Activated CD8-positive, alpha-beta memory T cell treated with anti-CD3 and anti-CD28 coated beads, Interleukin-2, amount 50 U/mL, for 4 hours (primary cell): ENCODE measurements around the gene CDH22.

ENCODE experiments used
- DNase-seq: peaks from one replicate; pipeline ENCODE4 v3.0.0-alpha.2; 2020

The CDH22 gene

GRCh38 chr20:46342451-46343347 lies 34.4 kb upstream of the CDH22 start:
- DNase-seq, result no peak

GRCh38 chr20:46342010-46342378 lies 33.7 kb upstream of the CDH22 start:
- no peak for DNase-seq

GRCh38 chr20:46341074-46342009 lies 33.0 kb upstream of the CDH22 start:
- no peak for DNase-seq

GRCh38 chr20:46339037-46339436 lies 30.7 kb upstream of the CDH22 start:
- DNase-seq, result no peak

GRCh38 chr20:46336735-46337134 lies 28.4 kb upstream of the CDH22 start:
- DNase-seq, result no peak

GRCh38 chr20:46334303-46334904 lies 26.1 kb upstream of the CDH22 start:
- DNase-seq, result no peak

GRCh38 chr20:46333161-46333991 lies 25.1 kb upstream of the CDH22 start:
- no peak for DNase-seq

GRCh38 chr20:46332373-46333160 lies 24.3 kb upstream of the CDH22 start:
- DNase-seq, result no peak

GRCh38 chr20:46331611-46332361 lies 23.5 kb upstream of the CDH22 start:
- DNase-seq, result no peak

- DNase-seq, result no peak
Observed at GRCh38 chr20:46330831-46331371, 22.6 kb upstream of the CDH22 start.

GRCh38 chr20:46330072-46330763 lies 21.9 kb upstream of the CDH22 start:
- no peak for DNase-seq

- DNase-seq, result no peak
Observed at GRCh38 chr20:46328200-46328882, 20.0 kb upstream of the CDH22 start.

GRCh38 chr20:46327557-46327956 lies 19.3 kb upstream of the CDH22 start:
- DNase-seq, result no peak

GRCh38 chr20:46325789-46326188 lies 17.5 kb upstream of the CDH22 start:
- no peak for DNase-seq

GRCh38 chr20:46324960-46325703 lies 16.8 kb upstream of the CDH22 start:
- no peak for DNase-seq

- DNase-seq, result no peak
Observed at GRCh38 chr20:46324379-46324778, 16.1 kb upstream of the CDH22 start.

- no peak for DNase-seq
Observed at GRCh38 chr20:46323557-46323956, 15.3 kb upstream of the CDH22 start.

GRCh38 chr20:46322641-46323040 lies 14.3 kb upstream of the CDH22 start:
- DNase-seq, result no peak
